K562 (cell line): Measurements from ENCODE around the gene PDLIM5. TPM values are rescaled to one million over a fixed set of nuclear protein-coding genes. Genes with fewer than 3 reads are reported as not detected.
A peak's percentile ranks its signal among the peaks of the same experiment; 100 is the strongest.

Experiments used
- ATAC-seq: fragments of 200-7000 bp; cut with Tn5 transposase; 3 replicates; pipeline ENCODE4 v1.9.1; 2020; ENCODE audit warnings: moderate library complexity
- BruUV-seq: library from RNA; stranded (reverse); fragments of 400-500 nt; replicated peaks from 2 replicates; lab custom pipeline; 2021; lab: Mats Ljungman, UMichigan
- CTCF ChIA-PET: fragments of 300-600 bp; formaldehyde crosslinking; extraction: SDS; loops from one replicate; lab custom pipeline; 2021; ENCODE audit warnings: low intra/inter-chr PET ratio; lab: Yijun Ruan, JAX
- POLR2A ChIA-PET: fragments of 300-600, 350-650 bp; sonication (Branson Sonifier 250); formaldehyde crosslinking; extraction: SDS; loops from one replicate; lab custom pipeline; 2021; ENCODE audit warnings: antibody characterized with exemption, inconsistent platforms; lab: Yijun Ruan, JAX
- DNase-seq, 4 experiments: peaks; one replicate each; pipeline versions ENCODE4 v3.0.0 to v3.0.0-alpha.2; 2011 to 2018; ENCODE audit warnings: low spot score in 3 of 4, mixed read lengths in 3 of 4; ENCODE audit errors: extremely low read depth in 1 of 4
- FAIRE-seq: peaks from 2 replicates; lab custom pipeline; 2011; peaks lifted over from hg19 to GRCh38; lab: Jason Lieb, UNC
- H2AFZ ChIP-seq: 2 replicates; pipeline ENCODE4 v1.6.0; 2011; ENCODE audit warnings: low read depth, low read length, control low read depth, inconsistent platforms
- H3K27ac ChIP-seq: fragments of 200-600 bp; 3 replicates; pipeline ENCODE4 v1.8.0; 2011; ENCODE audit warnings: low read depth, mild to moderate bottlenecking, control low read depth, inconsistent platforms, low read length, moderate library complexity, mixed read lengths; ENCODE audit errors: extremely low read depth
- H3K27me3 ChIP-seq, 2 experiments: fragments of 300-600 bp in 1 of 2; 2 replicates in 1 of 2; 3 replicates in 1 of 2; pipeline versions ENCODE4 v1.6.0 to v1.8.0; 2011; ENCODE audit warnings: inconsistent platforms in 2 of 2, low read length in 2 of 2, mild to moderate bottlenecking in 1 of 2, mixed read lengths in 1 of 2, moderate library complexity in 1 of 2; ENCODE audit not compliant: control insufficient read depth in 2 of 2, insufficient read depth in 2 of 2
- H3K36me3 ChIP-seq: fragments of 300-600 bp; 3 replicates; pipeline ENCODE4 v1.8.0; 2011; ENCODE audit warnings: mild to moderate bottlenecking, low read length, inconsistent platforms; ENCODE audit not compliant: control insufficient read depth, insufficient read depth
- H3K4me1 ChIP-seq, 2 experiments: fragments of 200-600 bp in 1 of 2; replicated peaks in 1 of 2; 2 replicates in 1 of 2; 3 replicates in 1 of 2; pipeline versions ENCODE4 v1.5.1 to v1.8.0; 2011; ENCODE audit warnings: inconsistent platforms in 2 of 2, low read length in 2 of 2, mild to moderate bottlenecking in 1 of 2, mixed read lengths in 1 of 2, moderate library complexity in 1 of 2; ENCODE audit not compliant: control insufficient read depth in 2 of 2, insufficient read depth in 2 of 2
- H3K4me2 ChIP-seq: 2 replicates; pipeline ENCODE4 v1.6.1; 2011; ENCODE audit warnings: low read length, control low read depth, inconsistent platforms, mixed read lengths; ENCODE audit not compliant: insufficient read depth
- H3K4me3 ChIP-seq: fragments of 200-600 bp; sonication (generic), shearing (Covaris generic); 2 replicates; pipeline ENCODE4 v1.5.1; 2016; ENCODE audit warnings: control low read depth, inconsistent platforms
- H3K79me2 ChIP-seq: fragments of 200-600 bp; 3 replicates; pipeline ENCODE4 v1.8.0; 2011; ENCODE audit warnings: low read length, inconsistent platforms; ENCODE audit not compliant: control insufficient read depth, insufficient read depth
- H3K9ac ChIP-seq, 2 experiments: 2 replicates each; pipeline versions ENCODE4 v1.6.0 to v1.6.1; 2011; ENCODE audit warnings: low read depth in 2 of 2, low read length in 2 of 2, control low read depth in 1 of 2, inconsistent platforms in 1 of 2, mild to moderate bottlenecking in 1 of 2, mixed read lengths in 1 of 2; ENCODE audit not compliant: insufficient read depth in 1 of 2
- H3K9me1 ChIP-seq: one replicate; pipeline ENCODE4 v1.6.0; 2011; ENCODE audit warnings: inconsistent platforms, mild to moderate bottlenecking, low read length, moderate library complexity; ENCODE audit not compliant: control insufficient read depth, insufficient read depth
- H3K9me3 ChIP-seq: replicated peaks from 2 replicates; pipeline ENCODE4 v1.5.1; 2011; ENCODE audit warnings: low read depth, low read length, inconsistent platforms; ENCODE audit not compliant: control insufficient read depth, insufficient read depth
- H4K20me1 ChIP-seq: replicated peaks from 2 replicates; pipeline ENCODE4 v1.6.1; 2011; ENCODE audit warnings: low read length, inconsistent platforms, mixed read lengths; ENCODE audit not compliant: control insufficient read depth, insufficient read depth
- CAMTA2 ChIP-seq: fragments of 250-450 bp; sonication (Bioruptor Pico); conservative IDR thresholded peaks from 2 replicates; pipeline ENCODE4 v1.5.1; 2022
- CREB3L1 ChIP-seq: fragments of 450-650 bp; IDR thresholded peaks from 2 replicates; pipeline ENCODE4 v1.6.1; 2014; ENCODE audit warnings: low read depth, mild to moderate bottlenecking, moderate library complexity, borderline replicate concordance
- CREM ChIP-seq: IDR thresholded peaks from 2 replicates; pipeline ENCODE4 v1.6.1; 2014; ENCODE audit warnings: antibody characterized with exemption, low read depth
- HBP1 ChIP-seq: fragments of 450-650 bp; formaldehyde crosslinking; IDR thresholded peaks from 2 replicates; pipeline ENCODE4 v1.4.0; 2022; ENCODE audit warnings: missing genetic modification characterization
- MEF2A ChIP-seq: IDR thresholded peaks from 2 replicates; pipeline ENCODE4 v1.6.1; 2011; ENCODE audit warnings: low read depth, mild to moderate bottlenecking, low read length, moderate library complexity; ENCODE audit not compliant: control insufficient read depth
- MEIS2 ChIP-seq: fragments of 450-650 bp; IDR thresholded peaks from 2 replicates; pipeline ENCODE4 v1.6.1; 2014; ENCODE audit warnings: mild to moderate bottlenecking; ENCODE audit not compliant: partially characterized antibody
- RAD21 ChIP-seq, 2 experiments: fragments of 250-450 bp in 1 of 2; fragments of 450-650 bp in 1 of 2; sonication (Bioruptor Pico) in 1 of 2; formaldehyde crosslinking in 1 of 2; IDR thresholded peaks in 1 of 2; conservative IDR thresholded peaks in 1 of 2; 2 replicates each; pipeline versions ENCODE4 v1.4.0 to v1.8.0; 2020 to 2022; ENCODE audit warnings: mild to moderate bottlenecking in 2 of 2, moderate library complexity in 1 of 2
- TAL1 ChIP-seq: fragments of 450-650 bp; IDR thresholded peaks from 2 replicates; pipeline ENCODE4 v1.6.1; 2016; ENCODE audit warnings: mild to moderate bottlenecking
- TSC22D4 ChIP-seq: fragments of 450-650 bp; IDR thresholded peaks from 2 replicates; pipeline ENCODE4 v1.6.1; 2016; ENCODE audit warnings: missing genetic modification characterization, missing biosample characterization, control low read depth
- ZNF133 ChIP-seq: fragments of 250-450 bp; sonication (Bioruptor Pico); IDR thresholded peaks from 2 replicates; pipeline ENCODE4 v1.4.0; 2020; ENCODE audit warnings: mild to moderate bottlenecking
- ZNF589 ChIP-seq: fragments of 200-800 bp; sonication (Bioruptor generic); IDR thresholded peaks from 2 replicates; pipeline ENCODE4 v1.6.1; 2016; ENCODE audit warnings: low read depth, missing genetic modification characterization, missing compliant biosample characterization
- WGBS: fragments of 100-300 bp; shearing (Covaris generic); methylation state at CpG from one replicate; pipeline ENCODE4 v1.1.6; 2016; ENCODE audit warnings: low coverage, mixed read lengths; ENCODE audit not compliant: insufficient coverage; ENCODE audit errors: missing lambda C conversion rate; 5-methylcytosine and 5-hydroxymethylcytosine counted together
- in situ Hi-C: fragments of 300-500 bp; cut with MboI; formaldehyde crosslinking; loops from 4 replicates; pipeline ENCODE4 v1.15.0; 2018; ENCODE audit warnings: inconsistent platforms, mixed read lengths
- intact Hi-C: fragments of 100-400 bp; cut with micrococcal nuclease; formaldehyde crosslinking; loops from 2 replicates; pipeline ENCODE4 v1.14.2; 2022
- polyA plus RNA-seq, 8 experiments: library from polyadenylated mRNA; depleted of rRNA in 4 of 8; stranded (reverse) in 5 of 8; unstranded in 3 of 8; fragments of >200 nt; fragmentation: Nextera tagmentation in 2 of 8; fragmentation: Illumina TruSeq in 1 of 8; extraction: Ambion mirVana in 2 of 8; extraction: Trizol in 1 of 8; gene quantifications; 2 replicates each; pipeline versions ENCODE4 v1.2.1 to v1.2.3, GENCODE V29; 2011 to 2014; ENCODE audit warnings: inconsistent platforms in 1 of 8, missing spikeins in 1 of 8
- total RNA-seq, 7 experiments: library from RNA; depleted of rRNA in 6 of 7; stranded (reverse); fragments of >200 nt in 6 of 7; fragmentation: Illumina TruSeq in 2 of 7; extraction: Trizol in 2 of 7; gene quantifications; 2 replicates each; pipeline versions ENCODE4 v1.2.1 to v1.2.3, GENCODE V29; 2011 to 2021; ENCODE audit warnings: low replicate concordance in 1 of 7
- TF ChIP-seq, protein P1 (sequence below): IDR thresholded peaks from 2 replicates; pipeline ENCODE4 v1.6.1; 2012; ENCODE audit warnings: low read depth, low read length, improper control_type of control experiment, borderline replicate concordance

PDLIM5 gene
- total and polyA plus RNA-seq, 9 of the 15 experiments (the other 6 are each of a cell fraction or from before 2014, with no cell fraction given), result 36.9 to 127 (median 62.5) TPM

- TF ChIP-seq, protein P1, sequence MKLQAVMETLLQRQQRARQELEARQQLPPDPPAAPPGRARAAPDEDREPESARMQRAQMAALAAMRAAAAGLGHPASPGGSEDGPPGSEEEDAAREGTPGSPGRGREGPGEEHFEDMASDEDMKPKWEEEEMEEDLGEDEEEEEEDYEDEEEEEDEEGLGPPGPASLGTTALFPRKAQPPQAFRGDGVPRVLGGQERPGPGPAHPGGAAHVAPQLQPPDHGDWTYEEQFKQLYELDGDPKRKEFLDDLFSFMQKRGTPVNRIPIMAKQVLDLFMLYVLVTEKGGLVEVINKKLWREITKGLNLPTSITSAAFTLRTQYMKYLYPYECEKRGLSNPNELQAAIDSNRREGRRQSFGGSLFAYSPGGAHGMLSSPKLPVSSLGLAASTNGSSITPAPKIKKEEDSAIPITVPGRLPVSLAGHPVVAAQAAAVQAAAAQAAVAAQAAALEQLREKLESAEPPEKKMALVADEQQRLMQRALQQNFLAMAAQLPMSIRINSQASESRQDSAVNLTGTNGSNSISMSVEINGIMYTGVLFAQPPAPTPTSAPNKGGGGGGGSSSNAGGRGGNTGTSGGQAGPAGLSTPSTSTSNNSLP, result no peak
- TF ChIP-seq CREB3L1 (no peak), CAMTA2 (no peak), TAL1 (no peak)
- TF ChIP-seq, all 486 proteins: peak for 0
Measured at GRCh38 chr4:94407846-94408245, 43.9 kb upstream of the PDLIM5 start (continued).

- Histone ChIP-seq H3K79me2 (no peaks in the 10 kb centered on the region), H3K9ac (0 out of 4 replicates have a peak overlapping the region, but pooled peaks of 1 of the 2 experiments have one; percentile 12), H4K20me1 (no peaks in the 10 kb centered on the region), H3K36me3 (no peaks in the 10 kb centered on the region), H3K4me1 (peaks cover 4 to 22% of the 10 kb centered on the region in 2 experiments; a peak in 2 of 5 replicates), H3K9me3 (no peaks in the 10 kb centered on the region), H3K27ac (no peak overlapping the region), H3K9me1 (no peaks in the 10 kb centered on the region), H3K27me3 (no peaks in the 10 kb centered on the region), H3K4me2 (no peak overlapping the region), H2AFZ (peak overlapping the region; percentile 74), H3K4me3 (no peak overlapping the region)
- intact Hi-C loops, result loop anchor here (5.0 kb wide), 1 partner anchor 76 kb away; no protein-coding TSS in a partner anchor
- ATAC-seq, result peak; percentile 31
- POLR2A ChIA-PET, result interaction anchor here (0.6 kb wide), 1 partner anchor 215 kb away, joined by 3 read pairs; no protein-coding TSS in a partner anchor
- in situ Hi-C loops, result no loop called here
- BruUV-seq, result no TSS peak
- FAIRE-seq, result no peak
- 23% methylated on average over 5 of the region's 5 CpGs for WGBS
- peak in 1 of 4 experiments; percentile 36 for DNase-seq
- CTCF ChIA-PET, result no interaction called here
- TF ChIP-seq CREM (no peak), RAD21 (CRISPR knock-in tag; conservative IDR thresholded peaks at IDR 0.05 in 1 of 2, IDR thresholded peaks at IDR 0.05 in 1 of 2) (peak in 1 of 2 experiments; percentile 4; a peak in 1 of 4 replicates), HBP1 (CRISPR knock-in tag) (no peak), ZNF133 (CRISPR knock-in tag) (no peak), MEIS2 (peak; percentile 69), MEF2A (peak; percentile 73; the same call in 1 of the 2 replicates), TSC22D4 (tag) (no peak), ZNF589 (CRISPR knock-in tag) (no peak)
Measured at GRCh38 chr4:94408549-94409374, 43.0 kb upstream of the PDLIM5 start.
